SK-N-SH treated with all-trans-retinoic acid at 6 μM for 48 hours (cell line): ENCODE results near the gene HRAS.

Source experiments
- ATAC-seq: fragments of 200-7000 bp; cut with Tn5 transposase; 3 replicates; pipeline ENCODE4 v1.9.1; 2020; ENCODE audit warnings: mild to moderate bottlenecking, moderate library complexity
- ARNTL ChIP-seq: fragments of 450-650 bp; formaldehyde crosslinking; IDR thresholded peaks from 2 replicates; pipeline ENCODE4 v1.5.0; 2020; ENCODE audit warnings: low read depth, mild to moderate bottlenecking, moderate library complexity, borderline replicate concordance
- BACH2 ChIP-seq: fragments of 250-450 bp; sonication (Bioruptor Pico); IDR thresholded peaks from 2 replicates; pipeline ENCODE4 v1.9.0; 2021; ENCODE audit warnings: mild to moderate bottlenecking, borderline replicate concordance
- CREB5 ChIP-seq: fragments of 250-450 bp; sonication (Bioruptor Pico); IDR thresholded peaks from 2 replicates; pipeline ENCODE4 v1.5.1; 2020; ENCODE audit warnings: low read depth, mild to moderate bottlenecking, moderate library complexity
- CSRNP3 ChIP-seq: fragments of 250-450 bp; sonication (Bioruptor Pico); IDR thresholded peaks from 2 replicates; pipeline ENCODE4 v1.5.1; 2021; ENCODE audit warnings: mild to moderate bottlenecking, moderate library complexity
- ESRRG ChIP-seq: fragments of 250-450 bp; sonication (Bioruptor Pico); IDR thresholded peaks from 2 replicates; pipeline ENCODE4 v1.6.1; 2021; ENCODE audit warnings: mild to moderate bottlenecking
- GLIS3 ChIP-seq: fragments of 250-450 bp; sonication (Bioruptor Pico); IDR thresholded peaks from 2 replicates; pipeline ENCODE4 v1.5.0; 2020; ENCODE audit warnings: mild to moderate bottlenecking, moderate library complexity
- OSR1 ChIP-seq: fragments of 250-450 bp; sonication (Bioruptor Pico); IDR thresholded peaks from 2 replicates; pipeline ENCODE4 v1.8.0; 2022; ENCODE audit warnings: moderate library complexity, mild to moderate bottlenecking, inconsistent platforms
- PATZ1 ChIP-seq: fragments of 250-450 bp; sonication (Bioruptor Pico); IDR thresholded peaks from 2 replicates; pipeline ENCODE4 v1.8.0; 2020; ENCODE audit warnings: mild to moderate bottlenecking, moderate library complexity, borderline replicate concordance
- PPARA ChIP-seq: fragments of 250-450 bp; sonication (Bioruptor Pico); IDR thresholded peaks from 2 replicates; pipeline ENCODE4 v1.5.0; 2020; ENCODE audit warnings: mild to moderate bottlenecking, borderline replicate concordance
- RARB ChIP-seq: fragments of 250-450 bp; sonication (Bioruptor Pico); IDR thresholded peaks from 2 replicates; pipeline ENCODE4 v1.8.0; 2021; ENCODE audit warnings: mild to moderate bottlenecking, moderate library complexity
- SNAI2 ChIP-seq: fragments of 250-450 bp; sonication (Bioruptor Pico); IDR thresholded peaks from 2 replicates; pipeline ENCODE4 v1.5.0; 2020; ENCODE audit warnings: mild to moderate bottlenecking, moderate library complexity
- TCF4 ChIP-seq: fragments of 250-450 bp; sonication (Bioruptor Pico); IDR thresholded peaks from 2 replicates; pipeline ENCODE4 v1.8.0; 2021; ENCODE audit warnings: mild to moderate bottlenecking, moderate library complexity, borderline replicate concordance
- TOX ChIP-seq: fragments of 250-450 bp; sonication (Bioruptor Pico); IDR thresholded peaks from 2 replicates; pipeline ENCODE4 v1.8.0; 2021; ENCODE audit warnings: mild to moderate bottlenecking, moderate library complexity, borderline replicate concordance
- ZC3H10 ChIP-seq: fragments of 250-450 bp; sonication (Bioruptor Pico); IDR thresholded peaks from 2 replicates; pipeline ENCODE4 v1.5.1; 2021; ENCODE audit warnings: mild to moderate bottlenecking, moderate library complexity
- ZFP3 ChIP-seq: fragments of 250-450 bp; sonication (Bioruptor Pico); IDR thresholded peaks from 2 replicates; pipeline ENCODE4 v1.5.0; 2020; ENCODE audit warnings: mild to moderate bottlenecking, moderate library complexity
- ZFP30 ChIP-seq: fragments of 450-650 bp; formaldehyde crosslinking; IDR thresholded peaks from 2 replicates; pipeline ENCODE4 v1.5.0; 2022; ENCODE audit warnings: mild to moderate bottlenecking, moderate library complexity
- ZNF70 ChIP-seq: fragments of 450-650 bp; formaldehyde crosslinking; IDR thresholded peaks from 2 replicates; pipeline ENCODE4 v1.5.0; 2020; ENCODE audit warnings: mild to moderate bottlenecking, moderate library complexity

The HRAS gene

GRCh38 chr11:540583-541432, 5.4 kb upstream of the HRAS start:
- no peak for ATAC-seq
- TF ChIP-seq ZNF70 (CRISPR knock-in tag) (no peak), ESRRG (CRISPR knock-in tag) (no peak), TCF4 (CRISPR knock-in tag) (no peak), BACH2 (CRISPR knock-in tag) (no peak), SNAI2 (no peak), TOX (CRISPR knock-in tag) (no peak), PATZ1 (CRISPR knock-in tag) (no peak), RARB (CRISPR knock-in tag) (no peak), CREB5 (CRISPR knock-in tag) (no peak), ZC3H10 (CRISPR knock-in tag) (no peak)

- no peak for ATAC-seq
- no peak for TF ChIP-seq ZFP30 (CRISPR knock-in tag)
- TF ChIP-seq OSR1 (CRISPR knock-in tag): no peak
- no peak for TF ChIP-seq ZFP3 (CRISPR knock-in tag)
- TF ChIP-seq ARNTL (CRISPR knock-in tag): no peak
- no peak for TF ChIP-seq RARB (CRISPR knock-in tag)
- no peak for TF ChIP-seq TCF4 (CRISPR knock-in tag)
- TF ChIP-seq PPARA: no peak
- TF ChIP-seq, all 23 proteins: peak for 0
Observed at GRCh38 chr11:539971-540481, 4.7 kb upstream of the HRAS start.

GRCh38 chr11:538431-539051, 3.2 kb upstream of the HRAS start:
- TF ChIP-seq CREB5 (CRISPR knock-in tag) (no peak), GLIS3 (CRISPR knock-in tag) (no peak), RARB (CRISPR knock-in tag) (no peak)
- no peak for ATAC-seq

- no peak for ATAC-seq
- no peak for TF ChIP-seq ZFP3 (CRISPR knock-in tag)
- no peak for TF ChIP-seq CSRNP3
- no peak for TF ChIP-seq GLIS3 (CRISPR knock-in tag)
- no peak for TF ChIP-seq SNAI2
- TF ChIP-seq PPARA: no peak
- TF ChIP-seq, all 23 proteins: peak for 0
Observed at GRCh38 chr11:537622-538430, 2.5 kb upstream of the HRAS start.
